HG03432 (cell line): ENCODE measurements around the gene SCARB1.
A peak's percentile ranks its signal among the peaks of the same experiment; 100 is the strongest.

Experiments used
- ATAC-seq: cut with Tn5 transposase; IDR thresholded peaks from one replicate; pipeline ENCODE4 v1.9.1; 2021; ENCODE audit warnings: mild to moderate bottlenecking, moderate library complexity; ENCODE audit not compliant: unreplicated experiment

SCARB1 gene

DNA sequence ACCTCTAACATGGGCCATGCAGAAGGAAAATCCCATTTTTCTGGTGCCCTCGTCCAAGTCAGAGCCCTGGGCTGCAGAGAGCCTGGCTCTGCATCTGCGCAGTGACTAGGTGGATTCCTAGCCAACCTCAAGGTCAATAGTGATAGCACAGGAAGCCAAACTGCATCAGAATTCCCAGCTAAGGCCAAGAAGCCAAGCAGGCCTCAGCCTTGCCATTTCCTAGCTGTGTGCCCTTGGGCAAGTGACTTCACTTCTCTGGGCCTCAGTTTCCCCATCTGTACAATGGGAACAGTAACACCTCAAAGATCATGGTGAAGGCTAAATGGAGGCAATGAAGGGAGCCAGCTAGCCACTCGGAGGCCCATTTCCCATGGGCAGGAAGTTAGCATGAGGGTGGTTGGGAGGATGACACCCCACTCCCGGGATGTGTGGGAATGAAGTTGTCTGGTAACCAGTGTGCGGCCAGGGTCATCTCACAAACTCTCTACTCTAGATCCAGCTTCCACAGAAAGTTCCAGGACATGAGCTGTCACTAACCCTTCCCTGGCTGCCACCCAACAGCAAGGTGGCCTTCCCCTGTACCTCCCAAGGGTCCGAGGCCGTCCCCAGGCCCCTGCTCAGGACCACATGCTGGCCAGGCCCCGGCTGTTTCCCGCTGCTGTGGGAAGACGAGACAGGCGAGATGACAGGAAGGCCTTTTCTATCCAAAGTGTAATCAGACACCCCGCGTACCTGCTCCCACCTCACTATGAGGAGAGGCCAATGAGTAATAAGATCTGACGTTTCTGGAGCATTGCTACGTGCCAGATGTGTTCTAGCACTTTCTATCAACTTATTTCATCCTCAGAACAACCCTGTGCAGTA is 125.7 kb downstream of the SCARB1 start:
- ATAC-seq: no peak

DNA sequence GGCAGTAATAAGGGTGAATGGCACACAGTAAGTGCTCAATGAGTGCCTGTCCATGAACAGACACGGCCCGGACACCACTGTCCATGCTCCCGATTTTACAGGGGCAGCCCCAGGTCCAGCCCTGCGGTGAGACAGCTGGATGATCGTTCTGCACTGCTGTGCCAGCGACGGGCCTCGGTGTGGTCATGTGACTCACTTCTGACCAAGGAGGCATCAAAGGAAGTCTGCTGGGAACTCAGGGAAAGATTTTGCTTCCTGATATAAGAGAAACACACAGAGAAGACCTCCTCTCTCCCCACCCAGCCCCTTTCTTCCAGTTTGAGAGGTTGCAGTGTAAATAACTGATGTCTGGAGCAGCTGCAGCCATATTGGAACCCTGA is 126.6 kb downstream of the SCARB1 start:
- no peak for ATAC-seq

GRCh38 chr12:124736115-124737039 is 127.3 kb downstream of the SCARB1 start:
- no peak for ATAC-seq

GRCh38 chr12:124734224-124734788 is 129.4 kb downstream of the SCARB1 start:
- ATAC-seq: no peak

DNA sequence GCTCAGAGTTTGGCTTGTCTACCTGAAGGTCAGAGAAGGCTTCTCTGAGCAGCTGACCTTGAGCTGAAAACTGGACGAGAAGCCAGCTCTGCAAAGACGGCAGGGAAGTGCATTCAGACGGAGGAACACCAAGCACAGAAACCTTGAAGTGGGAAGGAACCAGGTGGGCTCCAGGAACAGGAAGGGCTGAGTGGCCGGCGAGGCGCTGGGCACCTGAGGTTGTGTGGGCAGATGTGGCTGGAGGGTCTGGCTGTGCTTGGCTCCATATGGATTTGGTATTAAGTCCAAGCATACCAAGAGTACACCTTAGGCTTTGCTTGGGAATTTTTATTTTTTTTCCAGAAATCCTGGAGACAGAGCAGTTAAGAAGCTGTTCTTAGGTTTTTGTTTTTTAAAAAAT is 130.6 kb downstream of the SCARB1 start:
- ATAC-seq: no peak

GRCh38 chr12:124732275-124733075 is 131.2 kb downstream of the SCARB1 start:
- ATAC-seq: no peak

GRCh38 chr12:124731869-124732268 is 131.8 kb downstream of the SCARB1 start:
- ATAC-seq: no peak

DNA sequence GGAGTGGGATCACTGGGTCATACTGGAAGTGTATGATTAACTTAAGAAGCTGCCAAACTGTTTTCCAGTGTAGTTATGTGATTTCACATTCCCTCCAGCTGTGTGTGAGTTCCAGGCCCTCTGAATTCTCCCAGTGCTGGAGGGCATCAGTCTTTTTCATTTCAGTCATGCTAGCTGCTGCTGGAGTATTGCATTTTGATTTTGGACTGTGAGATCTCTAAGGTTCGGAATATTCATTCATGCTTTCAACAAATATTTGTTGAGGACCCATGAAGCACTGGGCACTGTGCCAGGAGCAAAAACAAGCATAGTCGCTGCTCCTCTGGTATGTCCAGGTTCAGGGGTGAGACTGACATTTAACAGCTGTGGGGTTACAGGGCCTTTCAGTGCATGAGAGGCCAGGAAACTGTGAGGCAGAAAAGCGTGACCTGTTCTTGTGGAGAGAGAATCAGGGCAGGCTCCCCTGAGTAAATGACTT is 133.2 kb downstream of the SCARB1 start:
- ATAC-seq: no peak

- no peak for ATAC-seq
Observed at GRCh38 chr12:124727922-124728321, 135.7 kb downstream of the SCARB1 start.

DNA sequence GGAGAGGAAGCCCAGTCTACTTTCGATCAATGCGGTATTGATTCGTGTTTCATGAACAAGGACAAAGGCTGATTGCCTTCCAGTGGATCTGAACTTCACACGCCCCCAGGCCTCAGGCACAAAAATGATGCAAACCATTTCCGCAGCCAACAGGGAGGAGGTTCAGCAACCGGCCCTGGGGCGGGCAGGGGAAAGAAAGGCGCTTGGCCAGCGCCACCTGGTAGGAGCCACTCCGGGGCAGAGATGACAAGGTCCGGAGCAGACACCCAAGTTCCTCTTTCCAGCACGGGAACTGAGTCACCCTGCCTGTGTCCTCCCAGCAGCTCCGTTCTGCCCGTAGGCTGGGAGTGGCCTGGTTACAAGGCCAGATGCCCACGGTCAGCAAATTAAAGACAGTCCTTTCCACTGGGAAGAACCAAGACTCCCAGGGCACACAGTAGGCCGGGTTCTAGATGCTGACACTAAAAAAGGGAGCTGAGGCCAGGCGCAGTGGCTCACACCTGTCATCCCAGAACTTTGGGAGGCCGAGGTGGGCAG is 136.3 kb downstream of the SCARB1 start:
- peak; percentile 50 for ATAC-seq
